Vagina (tissue), 2 donors: ENCODE data around the gene UGT1A6.

ENCODE experiments used
- POLR2A ChIP-seq, 2 donors: fragments of 450-650 bp; IDR thresholded peaks; one replicate each; pipeline ENCODE4 v1.6.1; 2017; ENCODE audit warnings: antibody characterized with exemption in 2 of 2, mild to moderate bottlenecking in 2 of 2, moderate library complexity in 2 of 2
- POLR2AphosphoS5 ChIP-seq, 2 donors: sonication (generic); formaldehyde crosslinking; IDR thresholded peaks; one replicate each; pipeline ENCODE4 v1.9.0; 2017; ENCODE audit warnings: antibody characterized with exemption in 2 of 2, mild to moderate bottlenecking in 2 of 2, low read depth in 1 of 2; ENCODE audit not compliant: insufficient read depth in 1 of 2
- TF ChIP-seq, protein P1 (sequence below), 3 experiments: fragments of 450-650 bp in 2 of 3; fragments of 200-600 bp in 1 of 3; sonication (generic) in 1 of 3; IDR thresholded peaks; one replicate each; pipeline ENCODE4 v1.5.1; 2017 to 2019; ENCODE audit warnings: antibody characterized with exemption in 3 of 3, mild to moderate bottlenecking in 2 of 3, moderate library complexity in 2 of 3

DNA sequence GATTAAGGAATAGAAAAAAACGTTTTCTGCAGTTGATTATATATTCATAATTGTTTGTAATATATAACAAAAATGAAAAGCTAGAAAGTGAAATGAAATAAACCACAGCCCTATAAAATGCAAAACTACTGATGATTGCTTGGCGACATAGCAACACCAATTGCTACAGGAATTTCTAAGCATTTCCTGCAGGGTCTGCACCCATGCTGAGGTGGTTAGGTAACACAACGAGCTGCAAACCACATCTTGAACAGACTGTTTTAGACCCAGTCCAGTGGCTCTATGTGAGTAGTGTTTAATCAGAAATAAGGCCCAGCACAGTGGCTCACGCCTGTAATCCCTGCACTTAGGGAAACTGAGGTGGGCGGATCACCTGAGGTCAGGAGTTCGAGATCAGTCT lies 38.2 kb upstream of the UGT1A6 start:
- TF ChIP-seq POLR2AphosphoS5 (IDR thresholded peaks at IDR 0.05; ENCODE audit: insufficient read depth in 1 of 2, low read depth in 1 of 2) (no peak), POLR2A (IDR thresholded peaks at IDR 0.05) (no peak)
- TF ChIP-seq, protein P1, sequence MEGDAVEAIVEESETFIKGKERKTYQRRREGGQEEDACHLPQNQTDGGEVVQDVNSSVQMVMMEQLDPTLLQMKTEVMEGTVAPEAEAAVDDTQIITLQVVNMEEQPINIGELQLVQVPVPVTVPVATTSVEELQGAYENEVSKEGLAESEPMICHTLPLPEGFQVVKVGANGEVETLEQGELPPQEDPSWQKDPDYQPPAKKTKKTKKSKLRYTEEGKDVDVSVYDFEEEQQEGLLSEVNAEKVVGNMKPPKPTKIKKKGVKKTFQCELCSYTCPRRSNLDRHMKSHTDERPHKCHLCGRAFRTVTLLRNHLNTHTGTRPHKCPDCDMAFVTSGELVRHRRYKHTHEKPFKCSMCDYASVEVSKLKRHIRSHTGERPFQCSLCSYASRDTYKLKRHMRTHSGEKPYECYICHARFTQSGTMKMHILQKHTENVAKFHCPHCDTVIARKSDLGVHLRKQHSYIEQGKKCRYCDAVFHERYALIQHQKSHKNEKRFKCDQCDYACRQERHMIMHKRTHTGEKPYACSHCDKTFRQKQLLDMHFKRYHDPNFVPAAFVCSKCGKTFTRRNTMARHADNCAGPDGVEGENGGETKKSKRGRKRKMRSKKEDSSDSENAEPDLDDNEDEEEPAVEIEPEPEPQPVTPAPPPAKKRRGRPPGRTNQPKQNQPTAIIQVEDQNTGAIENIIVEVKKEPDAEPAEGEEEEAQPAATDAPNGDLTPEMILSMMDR (IDR thresholded peaks at IDR 0.05): no peak
